Activated CD8-positive, alpha-beta memory T cell treated with anti-CD3 and anti-CD28 coated beads for 36 hours (primary cell): ENCODE results near the gene UBE2K. TPM values are rescaled to one million over a fixed set of nuclear protein-coding genes. Genes with fewer than 3 reads are reported as not detected.
"Not testable (repeated sequence)": the region's sequence is repeated elsewhere in the genome, so short reads cannot be mapped to it uniquely, and the experiment has no call there.

Experiments
- CTCF ChIA-PET: fragments of 350-600 bp; sonication (Branson Sonifier 250); formaldehyde crosslinking; loops from one replicate; lab custom pipeline; 2021; ENCODE audit warnings: antibody characterized with exemption; lab: Charles Lee
- POLR2A ChIA-PET: fragments of 350-600 bp; sonication (Branson Sonifier 250); formaldehyde crosslinking; loops from one replicate; lab custom pipeline; 2021; ENCODE audit warnings: antibody characterized with exemption; lab: Charles Lee
- total RNA-seq, 2 experiments: library from RNA; stranded (reverse); gene quantifications; one replicate each; pipeline ENCODE4 v1.2.3, GENCODE V29; 2021

The UBE2K gene
- total RNA-seq, 2 experiments from 2014 or later: 90.6 to 92.5 TPM

DNA sequence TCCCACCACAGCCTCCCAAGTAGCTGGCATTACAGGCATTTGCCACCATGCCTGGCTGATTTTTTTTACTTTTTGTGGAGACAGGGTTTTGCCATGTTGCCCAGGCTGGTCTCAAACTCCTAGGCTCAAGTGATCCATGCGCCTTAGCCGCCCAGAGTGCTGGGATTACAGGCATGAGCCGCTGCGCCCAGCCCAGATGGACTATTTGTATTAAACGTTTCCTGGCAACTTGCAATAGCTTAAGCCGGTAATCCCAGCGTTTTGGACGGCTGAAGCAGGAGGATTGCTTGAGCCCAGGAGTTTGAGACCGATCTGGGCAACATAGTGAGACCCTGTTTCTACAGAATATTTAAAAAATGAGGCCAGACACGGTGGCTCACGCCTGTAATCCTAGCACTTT, 18.4 kb downstream of the UBE2K start:
- ChIA-PET CTCF (no interaction called here), POLR2A (interaction anchor here (0.6 kb wide), 1 partner anchor 17 kb away, joined by 7 read pairs; no protein-coding TSS in a partner anchor)

DNA sequence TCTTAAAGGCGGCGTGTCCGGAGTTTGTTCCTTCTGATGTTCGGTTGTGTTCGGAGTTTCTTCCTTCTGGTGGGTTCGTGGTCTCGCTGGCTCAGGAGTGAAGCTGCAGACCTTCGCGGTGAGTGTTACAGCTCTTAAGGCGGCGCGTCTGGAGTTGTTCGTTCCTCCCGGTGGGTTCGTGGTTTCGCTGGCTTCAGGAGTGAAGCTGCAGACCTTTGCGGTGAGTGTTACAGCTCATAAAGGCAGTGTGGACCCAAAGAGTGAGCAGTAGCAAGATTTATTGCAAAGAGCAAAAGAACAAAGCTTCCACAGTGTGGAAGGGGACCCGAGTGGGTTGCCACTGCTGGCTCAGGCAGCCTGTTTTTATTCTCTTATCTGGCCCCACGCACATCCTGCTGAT, 19.8 kb downstream of the UBE2K start:
- POLR2A ChIA-PET, CTCF ChIA-PET: not testable (repeated sequence)

DNA sequence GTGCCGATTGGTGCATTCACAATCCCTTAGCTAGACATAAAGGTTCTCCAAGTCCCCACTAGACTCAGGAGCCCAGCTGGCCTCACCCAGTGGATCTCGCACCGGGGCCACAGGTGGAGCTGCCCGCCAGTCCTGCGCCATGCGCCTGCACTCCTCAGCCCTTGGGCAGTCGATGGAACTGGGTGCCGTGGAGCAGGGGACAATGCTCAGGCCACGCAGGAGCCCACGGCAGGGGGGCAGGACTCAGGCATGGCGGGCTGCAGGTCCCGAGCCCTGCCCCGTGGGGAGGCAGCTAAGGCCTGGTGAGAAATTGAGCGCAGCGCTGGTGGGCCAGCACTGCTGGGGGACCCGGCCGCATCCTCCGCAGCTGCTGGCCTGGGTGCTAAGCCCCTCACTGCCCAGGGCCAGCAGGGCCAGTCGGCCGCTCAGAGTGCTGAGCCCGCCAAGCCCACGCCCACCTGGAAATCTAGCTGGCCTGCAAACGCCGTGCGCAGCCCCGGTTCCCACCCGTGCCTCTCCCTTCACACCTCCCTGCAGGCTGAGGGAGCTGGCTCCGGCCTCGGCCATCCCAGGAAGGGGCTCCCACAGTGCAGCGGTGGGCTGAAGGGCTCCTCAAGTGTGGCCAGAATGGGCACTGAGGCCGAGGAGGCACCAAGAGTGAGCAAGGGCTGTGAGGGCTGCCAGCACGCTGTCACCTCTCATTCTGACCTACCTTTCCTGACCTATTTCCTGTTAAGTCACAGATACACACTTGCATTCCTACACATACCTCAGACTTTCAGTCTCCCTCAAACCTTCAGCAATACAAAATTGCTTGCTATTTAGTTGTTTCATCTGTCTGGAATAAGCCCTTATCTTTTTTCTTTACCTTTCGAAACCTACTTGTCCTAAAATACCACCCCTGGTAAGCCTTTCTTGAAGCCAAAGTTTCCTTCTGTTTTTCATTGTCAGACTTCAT, 20.7 kb downstream of the UBE2K start:
- CTCF ChIA-PET: no interaction called here
- POLR2A ChIA-PET: interaction anchor here (0.6 to 0.7 kb wide), 3 partner anchors 10 to 336 kb away, joined by 3 read pairs; no protein-coding TSS in a partner anchor

DNA sequence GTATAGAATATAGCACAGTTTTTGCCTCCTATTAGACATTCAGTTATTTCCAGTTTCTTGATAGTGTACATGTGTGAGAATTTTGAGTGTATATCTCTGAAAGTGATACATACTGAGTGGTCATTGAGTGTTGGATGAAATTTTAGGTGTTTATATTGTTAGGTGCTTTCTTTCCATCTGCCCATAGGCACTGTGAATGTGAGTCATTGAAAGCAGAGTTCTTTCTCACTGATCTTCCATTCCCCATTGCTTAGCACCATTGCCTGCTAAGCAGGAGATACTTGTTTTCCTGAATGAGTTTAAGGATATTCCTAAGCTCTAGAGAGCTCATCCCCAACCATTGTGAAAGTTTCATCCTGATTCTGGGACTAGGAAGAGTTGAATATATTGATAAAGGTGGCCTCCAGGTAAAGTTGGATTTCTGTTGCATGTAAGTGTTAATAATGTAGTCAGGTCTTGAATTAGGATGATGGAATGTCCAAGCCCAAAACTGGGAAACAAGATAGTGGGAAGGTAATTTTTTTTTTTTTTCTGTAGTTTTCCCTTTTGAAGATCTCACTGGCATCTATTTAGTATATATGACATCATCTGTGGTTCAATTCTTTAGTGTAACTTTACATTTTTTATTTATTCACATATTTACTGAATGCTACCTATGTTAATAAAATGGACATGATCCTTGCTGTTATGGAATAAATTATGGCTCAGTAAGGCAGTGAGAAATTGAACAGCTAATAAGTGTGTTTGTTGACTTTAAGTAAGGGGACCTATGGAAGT, 22.1 kb downstream of the UBE2K start:
- ChIA-PET CTCF (no interaction called here), POLR2A (interaction anchor here (0.6 kb wide), 2 partner anchors 10 to 334 kb away, joined by 3 read pairs; no protein-coding TSS in a partner anchor)

GRCh38 chr4:39721273-39721672, 23.3 kb downstream of the UBE2K start:
- ChIA-PET CTCF (interaction anchor here (0.6 kb wide), 1 partner anchor 40 kb away, joined by 3 read pairs; no protein-coding TSS in a partner anchor), POLR2A (interaction anchor here (0.5 kb wide), 1 partner anchor 35 kb away, joined by 3 read pairs; no protein-coding TSS in a partner anchor)

GRCh38 chr4:39721788-39722187, 23.9 kb downstream of the UBE2K start:
- CTCF ChIA-PET: no interaction called here
- POLR2A ChIA-PET: no interaction called here

DNA sequence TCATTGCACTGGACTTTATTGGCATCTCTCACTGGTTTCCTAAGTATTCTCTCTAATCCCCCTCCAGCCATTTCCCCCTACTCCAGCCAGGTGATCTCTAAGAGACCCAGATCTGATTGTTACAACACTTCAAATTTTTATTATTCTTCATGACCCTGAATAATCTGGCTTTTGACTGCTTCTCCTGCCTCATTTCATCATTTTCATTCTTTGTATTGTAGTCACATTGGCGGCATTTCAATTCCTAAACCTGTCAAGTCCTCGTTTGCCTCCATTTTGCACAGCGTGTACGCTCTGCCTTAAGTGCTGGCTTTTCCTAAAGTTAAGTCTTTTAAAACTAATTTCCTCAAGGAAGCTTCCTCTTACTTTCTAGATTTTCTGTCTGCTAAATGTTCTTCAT, 31.6 kb downstream of the UBE2K start:
- ChIA-PET POLR2A (no interaction called here), CTCF (no interaction called here)

DNA sequence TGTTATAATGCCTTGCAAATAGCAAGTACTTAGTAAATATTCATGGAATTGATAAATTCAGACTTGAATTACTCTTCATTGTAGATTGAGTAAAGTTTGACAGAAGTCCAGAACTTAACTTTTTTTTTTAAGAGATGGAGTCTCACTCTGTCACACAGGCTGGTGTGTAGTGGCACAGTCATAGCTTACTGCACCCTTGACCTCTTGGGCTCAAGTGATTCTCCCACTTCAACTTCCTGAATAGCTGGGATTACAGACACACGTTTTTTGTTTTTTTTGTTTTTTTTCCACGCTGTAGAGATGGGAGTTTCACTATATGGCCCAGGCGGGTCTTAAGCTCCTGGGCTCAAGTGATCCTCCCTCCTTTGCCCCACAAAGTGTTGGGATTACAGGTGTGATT, 32.1 kb downstream of the UBE2K start:
- CTCF ChIA-PET: interaction anchor here (0.9 to 1.9 kb wide), 2 partner anchors 16 to 261 kb away, joined by 3 to 4 read pairs; no protein-coding TSS in a partner anchor
- POLR2A ChIA-PET: interaction anchor here (0.6 kb wide), 1 partner anchor 10 kb away, joined by 3 read pairs; no protein-coding TSS in a partner anchor

- ChIA-PET CTCF (interaction anchor here (0.7 to 1.9 kb wide), 4 partner anchors 9 to 263 kb away, joined by 3 to 4 read pairs (median 3); no protein-coding TSS in a partner anchor), POLR2A (interaction anchor here (0.6 kb wide), 2 partner anchors 8 to 165 kb away, joined by 3 to 5 read pairs; no protein-coding TSS in a partner anchor)
Observed at GRCh38 chr4:39731908-39732307, 34.0 kb downstream of the UBE2K start.

- ChIA-PET CTCF (interaction anchor here (0.6 to 1.2 kb wide), 7 partner anchors 10 to 588 kb away, joined by 3 to 4 read pairs (median 3); no protein-coding TSS in a partner anchor), POLR2A (interaction anchor here (0.6 to 0.7 kb wide), 4 partner anchors 8 to 334 kb away, joined by 3 to 7 read pairs (median 6); no protein-coding TSS in a partner anchor)
Observed at GRCh38 chr4:39732728-39733127, 34.8 kb downstream of the UBE2K start.

- POLR2A ChIA-PET, CTCF ChIA-PET: not testable (repeated sequence)
Observed at GRCh38 chr4:39739591-39739990, 41.7 kb downstream of the UBE2K start.

GRCh38 chr4:39741401-39741800, 43.5 kb downstream of the UBE2K start:
- POLR2A ChIA-PET: no interaction called here
- CTCF ChIA-PET: no interaction called here

GRCh38 chr4:39745920-39746319, 48.0 kb downstream of the UBE2K start:
- CTCF ChIA-PET: interaction anchor here (0.6 to 1.2 kb wide), 3 partner anchors 14 to 169 kb away, joined by 3 to 5 read pairs (median 3); no protein-coding TSS in a partner anchor
- POLR2A ChIA-PET: no interaction called here

- CTCF ChIA-PET: no interaction called here
- POLR2A ChIA-PET: no interaction called here
Observed at GRCh38 chr4:39750216-39750615, 52.3 kb downstream of the UBE2K start.

GRCh38 chr4:39754309-39754708, 56.4 kb downstream of the UBE2K start:
- POLR2A ChIA-PET: no interaction called here
- CTCF ChIA-PET: interaction anchor here (0.6 kb wide), 2 partner anchors 129 to 787 kb away, joined by 3 to 4 read pairs; no protein-coding TSS in a partner anchor

DNA sequence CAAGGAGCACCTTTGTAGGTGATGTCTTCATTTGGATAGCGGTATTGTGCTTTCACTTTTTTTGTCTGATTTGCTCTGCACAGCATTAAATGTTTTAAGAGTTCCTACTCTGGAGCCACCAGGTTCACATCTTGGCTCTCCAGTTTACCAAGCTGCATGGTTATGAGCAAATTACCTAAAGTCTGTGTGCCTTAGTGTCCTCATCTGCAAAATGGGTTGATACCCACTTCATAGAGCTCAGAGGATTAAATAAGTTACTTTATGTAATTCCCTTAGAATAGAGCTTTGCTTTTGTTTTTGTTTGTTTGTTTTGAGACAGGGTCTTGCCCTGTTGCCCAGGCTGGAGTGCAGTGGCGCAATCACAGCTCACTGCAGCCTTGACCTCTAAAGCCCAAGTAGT, 58.2 kb downstream of the UBE2K start:
- ChIA-PET POLR2A (interaction anchor here (0.7 kb wide), 2 partner anchors 35 to 365 kb away, joined by 3 read pairs; no protein-coding TSS in a partner anchor), CTCF (interaction anchor here (0.7 to 0.9 kb wide), 2 partner anchors 203 to 1719 kb away, joined by 3 read pairs; no protein-coding TSS in a partner anchor)

- CTCF ChIA-PET: interaction anchor here (1.4 to 1.7 kb wide), 2 partner anchors 10 to 19 kb away, joined by 3 read pairs; no protein-coding TSS in a partner anchor
- POLR2A ChIA-PET: no interaction called here
Observed at GRCh38 chr4:39758176-39758575, 60.2 kb downstream of the UBE2K start.

DNA sequence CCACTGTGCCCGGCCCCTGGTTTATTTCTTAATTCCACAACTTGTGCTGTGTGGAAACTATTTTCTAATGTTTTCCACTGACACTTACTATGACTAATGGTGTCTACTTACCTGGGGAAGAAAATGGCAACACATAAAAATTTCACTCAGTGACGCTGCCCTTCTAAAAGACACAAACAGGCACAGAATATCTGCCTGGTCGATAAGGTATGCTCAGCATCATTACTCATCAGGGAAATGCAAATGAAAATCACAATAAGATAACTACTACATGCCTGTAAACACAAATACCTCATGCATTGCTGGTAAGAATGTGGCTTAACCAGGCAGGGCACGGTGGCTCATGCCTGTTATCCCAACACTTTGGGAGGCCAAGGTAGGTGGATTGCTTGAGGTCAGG, 61.6 kb downstream of the UBE2K start:
- ChIA-PET CTCF (no interaction called here), POLR2A (no interaction called here)
